Esophagus (tissue), 2 donors: ENCODE results near the gene NPAS3. TPM values are rescaled to one million over a fixed set of nuclear protein-coding genes. Genes with fewer than 3 reads are reported as not detected.

Experiments
- H3K27ac ChIP-seq, 2 donors: one replicate each; pipeline ENCODE4 v1.5.1; 2013; ENCODE audit warnings: low read depth in 2 of 2, mild to moderate bottlenecking in 2 of 2, inconsistent platforms in 1 of 2, low read length in 1 of 2, moderate library complexity in 1 of 2
- H3K27me3 ChIP-seq, 2 donors: one replicate each; pipeline ENCODE4 v1.6.1; 2013; ENCODE audit warnings: low read length in 2 of 2, control low read depth in 1 of 2, mild to moderate bottlenecking in 1 of 2; ENCODE audit not compliant: insufficient read depth in 2 of 2, control insufficient read depth in 1 of 2
- H3K36me3 ChIP-seq, 2 donors: one replicate each; pipeline ENCODE4 v1.6.1; 2013; ENCODE audit warnings: low read length in 1 of 2; ENCODE audit not compliant: control insufficient read depth in 2 of 2, insufficient read depth in 2 of 2
- H3K4me1 ChIP-seq, 2 donors: one replicate each; pipeline ENCODE4 v1.6.1; 2013; ENCODE audit warnings: low read length in 1 of 2; ENCODE audit not compliant: control insufficient read depth in 2 of 2, insufficient read depth in 2 of 2
- H3K4me3 ChIP-seq, 2 donors: one replicate each; pipeline ENCODE4 v1.5.1; 2013; ENCODE audit warnings: low read length in 2 of 2, mild to moderate bottlenecking in 2 of 2, low read depth in 1 of 2, moderate library complexity in 1 of 2
- H3K9me3 ChIP-seq, 2 donors: one replicate each; pipeline ENCODE4 v1.6.1; 2013; ENCODE audit warnings: mild to moderate bottlenecking in 2 of 2, low read depth in 1 of 2, low read length in 1 of 2, moderate library complexity in 1 of 2; ENCODE audit not compliant: control insufficient read depth in 2 of 2, insufficient read depth in 1 of 2
- WGBS, 2 donors: extraction: QIAGEN DNeasy Blood & Tissue Kit; methylation state at CpG; one replicate each; pipeline ENCODE4 v1.1.7; 2013; 5-methylcytosine and 5-hydroxymethylcytosine counted together
- polyA plus RNA-seq, 2 donors: library from polyadenylated mRNA; stranded (reverse); fragments of 200-250 nt; gene quantifications; one replicate each; pipeline ENCODE4 v1.2.3, GENCODE V29; 2013
- donor health status: healthy with polysubstance abuse.
- donor health status: Bipolar disorder and iron deficiency.

The NPAS3 gene
- polyA plus RNA-seq, 2 donors, result 0.08 to 0.13 TPM

- WGBS, 2 donors, result 90 to 96% methylated on average over 3 of the region's 3 CpGs
- peaks cover 0 to 2% of the 10 kb centered on the region in 2 donors for H3K4me1 ChIP-seq
- H3K9me3 ChIP-seq, result no peaks in the 10 kb centered on the region
- no peaks in the 10 kb centered on the region for H3K27me3 ChIP-seq
- H3K36me3 ChIP-seq, result no peaks in the 10 kb centered on the region
- no peak overlapping the region for H3K27ac ChIP-seq
- H3K4me3 ChIP-seq, result no peak overlapping the region
Measured at GRCh38 chr14:33452995-33453394, 514.3 kb downstream of the NPAS3 start.

- Histone ChIP-seq H3K4me1 (peaks cover 0 to 2% of the 10 kb centered on the region in 2 donors), H3K36me3 (no peaks in the 10 kb centered on the region), H3K9me3 (no peaks in the 10 kb centered on the region), H3K27ac (no peak overlapping the region), H3K27me3 (no peaks in the 10 kb centered on the region), H3K4me3 (no peak overlapping the region)
- WGBS, 2 donors, result 31% methylated on average over 1 of the region's 1 CpG
Measured at GRCh38 chr14:33454022-33454595, 515.4 kb downstream of the NPAS3 start.

GRCh38 chr14:33454707-33455106, 516.0 kb downstream of the NPAS3 start:
- H3K4me1 ChIP-seq, result peaks cover 0 to 2% of the 10 kb centered on the region in 2 donors
- 73% methylated on average over 7 of the region's 7 CpGs for WGBS, 2 donors

GRCh38 chr14:33455654-33456345, 517.1 kb downstream of the NPAS3 start:
- no peaks in the 10 kb centered on the region for H3K9me3 ChIP-seq
- 78 to 83% methylated on average over 5 of the region's 5 CpGs for WGBS, 2 donors
- H3K27me3 ChIP-seq, result no peaks in the 10 kb centered on the region
- H3K4me3 ChIP-seq, result no peak overlapping the region
- H3K27ac ChIP-seq, result no peak overlapping the region
- H3K4me1 ChIP-seq, result peaks cover 0 to 2% of the 10 kb centered on the region in 2 donors
- H3K36me3 ChIP-seq, result no peaks in the 10 kb centered on the region

More at GRCh38 chr14:33454707-33455106, 516.0 kb downstream of the NPAS3 start:
- Histone ChIP-seq H3K27ac (no peak overlapping the region), H3K9me3 (no peaks in the 10 kb centered on the region), H3K27me3 (no peaks in the 10 kb centered on the region), H3K4me3 (no peak overlapping the region), H3K36me3 (no peaks in the 10 kb centered on the region)

- H3K9me3 ChIP-seq, result no peaks in the 10 kb centered on the region
- WGBS, 2 donors, result 81% methylated on average over 4 of the region's 4 CpGs
- H3K4me3 ChIP-seq, result no peak overlapping the region
- H3K4me1 ChIP-seq, result peaks cover 0 to 2% of the 10 kb centered on the region in 2 donors
- no peaks in the 10 kb centered on the region for H3K27me3 ChIP-seq
- H3K27ac ChIP-seq, result no peak overlapping the region
- H3K36me3 ChIP-seq, result no peaks in the 10 kb centered on the region
Measured at GRCh38 chr14:33457021-33457420, 518.3 kb downstream of the NPAS3 start.

- peaks cover 0 to 2% of the 10 kb centered on the region in 2 donors for H3K4me1 ChIP-seq
- WGBS, 2 donors, result 62 to 78% methylated on average over 7 of the region's 7 CpGs
- no peaks in the 10 kb centered on the region for H3K27me3 ChIP-seq
Measured at GRCh38 chr14:33457617-33458016, 518.9 kb downstream of the NPAS3 start.

GRCh38 chr14:33460164-33460563, 521.5 kb downstream of the NPAS3 start:
- no peak overlapping the region for H3K27ac ChIP-seq
- no peaks in the 10 kb centered on the region for H3K4me1 ChIP-seq
- no peaks in the 10 kb centered on the region for H3K9me3 ChIP-seq
- 37 to 49% methylated on average over 1 of the region's 1 CpG for WGBS, 2 donors
- H3K36me3 ChIP-seq, result no peaks in the 10 kb centered on the region
- H3K4me3 ChIP-seq, result no peak overlapping the region
- no peaks in the 10 kb centered on the region for H3K27me3 ChIP-seq

More at GRCh38 chr14:33457617-33458016, 518.9 kb downstream of the NPAS3 start:
- H3K4me3 ChIP-seq, result no peak overlapping the region
- H3K36me3 ChIP-seq, result no peaks in the 10 kb centered on the region
- no peak overlapping the region for H3K27ac ChIP-seq
- H3K9me3 ChIP-seq, result no peaks in the 10 kb centered on the region

GRCh38 chr14:33461036-33461435, 522.4 kb downstream of the NPAS3 start:
- H3K4me1 ChIP-seq, result no peaks in the 10 kb centered on the region
- WGBS, 2 donors, result 57 to 73% methylated on average over 4 of the region's 4 CpGs
- no peaks in the 10 kb centered on the region for H3K36me3 ChIP-seq
- H3K9me3 ChIP-seq, result no peaks in the 10 kb centered on the region
- no peaks in the 10 kb centered on the region for H3K27me3 ChIP-seq
- no peak overlapping the region for H3K27ac ChIP-seq
- H3K4me3 ChIP-seq, result no peak overlapping the region

GRCh38 chr14:33463731-33464130, 525.1 kb downstream of the NPAS3 start:
- WGBS, 2 donors, result 93 to 94% methylated on average over 2 of the region's 2 CpGs
- Histone ChIP-seq H3K27ac (no peak overlapping the region), H3K4me3 (no peak overlapping the region), H3K9me3 (no peaks in the 10 kb centered on the region), H3K4me1 (no peaks in the 10 kb centered on the region), H3K27me3 (no peaks in the 10 kb centered on the region), H3K36me3 (no peaks in the 10 kb centered on the region)
